KMS-11 (cell line): ENCODE data around the gene SLC12A6.

Experiments
- H2AFZ ChIP-seq: fragments of 200-600 bp; sonication (generic); 2 replicates; pipeline ENCODE4 v1.6.1; 2016; ENCODE audit warnings: antibody characterized with exemption, mixed run types, low read depth
- H3K27ac ChIP-seq: fragments of 200-600 bp; sonication (generic); 2 replicates; pipeline ENCODE4 v1.6.1; 2016; ENCODE audit warnings: mild to moderate bottlenecking, mixed run types
- H3K27me3 ChIP-seq: fragments of 200-600 bp; sonication (generic); 2 replicates; pipeline ENCODE4 v1.6.1; 2017; ENCODE audit warnings: mild to moderate bottlenecking, low read depth, mixed run types, moderate library complexity; ENCODE audit not compliant: insufficient read depth
- H3K36me3 ChIP-seq: fragments of 200-600 bp; sonication (generic); 2 replicates; pipeline ENCODE4 v1.6.1; 2017; ENCODE audit warnings: mild to moderate bottlenecking, mixed run types; ENCODE audit not compliant: insufficient read depth
- H3K4me1 ChIP-seq: fragments of 200-600 bp; sonication (generic); 2 replicates; pipeline ENCODE4 v1.6.1; 2016; ENCODE audit warnings: mild to moderate bottlenecking, low read depth, mixed run types; ENCODE audit not compliant: poor library complexity, severe bottlenecking
- H3K4me2 ChIP-seq: fragments of 200-600 bp; sonication (generic); 2 replicates; pipeline ENCODE4 v1.7.0; 2016; ENCODE audit warnings: mild to moderate bottlenecking, mixed run types
- H3K4me3 ChIP-seq: fragments of 200-600 bp; sonication (generic); IDR thresholded peaks from 2 replicates; pipeline ENCODE4 v1.6.1; 2017; ENCODE audit warnings: low read depth, low read length, mixed read lengths; ENCODE audit not compliant: insufficient read depth
- H3K79me2 ChIP-seq: fragments of 200-600 bp; sonication (generic); 2 replicates; pipeline ENCODE4 v1.6.1; 2016; ENCODE audit warnings: low read depth, mixed run types; ENCODE audit not compliant: insufficient read depth
- H3K9ac ChIP-seq: fragments of 200-600 bp; sonication (generic); 2 replicates; pipeline ENCODE4 v1.6.1; 2016; ENCODE audit warnings: mild to moderate bottlenecking, mixed run types
- H4K20me1 ChIP-seq: fragments of 200-600 bp; sonication (generic); 2 replicates; pipeline ENCODE4 v1.6.1; 2016; ENCODE audit warnings: mild to moderate bottlenecking, mixed run types; ENCODE audit not compliant: insufficient read depth
- TF ChIP-seq, protein P1 (sequence below): fragments of 200-600 bp; sonication (generic); conservative IDR thresholded peaks from 2 replicates; pipeline ENCODE4 v1.6.1; 2017; ENCODE audit warnings: low read depth, mild to moderate bottlenecking, antibody characterized with exemption, low read length, moderate library complexity, mixed read lengths

SLC12A6 gene

GRCh38 chr15:34374816-34375215 lies 37.2 kb upstream of the SLC12A6 start:
- H4K20me1 ChIP-seq, result no peaks in the 10 kb centered on the region
- TF ChIP-seq, protein P1, sequence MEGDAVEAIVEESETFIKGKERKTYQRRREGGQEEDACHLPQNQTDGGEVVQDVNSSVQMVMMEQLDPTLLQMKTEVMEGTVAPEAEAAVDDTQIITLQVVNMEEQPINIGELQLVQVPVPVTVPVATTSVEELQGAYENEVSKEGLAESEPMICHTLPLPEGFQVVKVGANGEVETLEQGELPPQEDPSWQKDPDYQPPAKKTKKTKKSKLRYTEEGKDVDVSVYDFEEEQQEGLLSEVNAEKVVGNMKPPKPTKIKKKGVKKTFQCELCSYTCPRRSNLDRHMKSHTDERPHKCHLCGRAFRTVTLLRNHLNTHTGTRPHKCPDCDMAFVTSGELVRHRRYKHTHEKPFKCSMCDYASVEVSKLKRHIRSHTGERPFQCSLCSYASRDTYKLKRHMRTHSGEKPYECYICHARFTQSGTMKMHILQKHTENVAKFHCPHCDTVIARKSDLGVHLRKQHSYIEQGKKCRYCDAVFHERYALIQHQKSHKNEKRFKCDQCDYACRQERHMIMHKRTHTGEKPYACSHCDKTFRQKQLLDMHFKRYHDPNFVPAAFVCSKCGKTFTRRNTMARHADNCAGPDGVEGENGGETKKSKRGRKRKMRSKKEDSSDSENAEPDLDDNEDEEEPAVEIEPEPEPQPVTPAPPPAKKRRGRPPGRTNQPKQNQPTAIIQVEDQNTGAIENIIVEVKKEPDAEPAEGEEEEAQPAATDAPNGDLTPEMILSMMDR, result no peak
- H3K36me3 ChIP-seq, result no peaks in the 10 kb centered on the region
- H2AFZ ChIP-seq, result no peak overlapping the region
- H3K9ac ChIP-seq, result no peak overlapping the region
- H3K79me2 ChIP-seq, result no peaks in the 10 kb centered on the region
- H3K4me3 ChIP-seq, result no peak overlapping the region
- no peaks in the 10 kb centered on the region for H3K4me1 ChIP-seq
- no peaks in the 10 kb centered on the region for H3K27me3 ChIP-seq
- H3K4me2 ChIP-seq, result no peak overlapping the region
- no peak overlapping the region for H3K27ac ChIP-seq

GRCh38 chr15:34373951-34374350 lies 36.4 kb upstream of the SLC12A6 start:
- Histone ChIP-seq H3K4me1 (no peaks in the 10 kb centered on the region), H3K9ac (no peak overlapping the region), H3K27ac (no peak overlapping the region), H3K4me3 (no peak overlapping the region), H3K36me3 (no peaks in the 10 kb centered on the region), H3K79me2 (no peaks in the 10 kb centered on the region), H4K20me1 (no peaks in the 10 kb centered on the region), H3K4me2 (no peak overlapping the region), H2AFZ (no peak overlapping the region), H3K27me3 (no peaks in the 10 kb centered on the region)
- TF ChIP-seq, protein P1, result no peak

- H3K4me3 ChIP-seq, result no peak overlapping the region
- no peak overlapping the region for H3K27ac ChIP-seq
- H3K27me3 ChIP-seq, result no peaks in the 10 kb centered on the region
- no peak overlapping the region for H3K4me2 ChIP-seq
- H3K36me3 ChIP-seq, result no peaks in the 10 kb centered on the region
- no peak overlapping the region for H3K9ac ChIP-seq
- H4K20me1 ChIP-seq, result no peaks in the 10 kb centered on the region
- peaks cover 6% of the 10 kb centered on the region; the same call in 1 of the 2 replicates for H3K79me2 ChIP-seq
- H3K4me1 ChIP-seq, result peaks cover under 1% of the 10 kb centered on the region
- no peak overlapping the region for H2AFZ ChIP-seq
- TF ChIP-seq, protein P1, result no peak
Observed at GRCh38 chr15:34370643-34371042, 33.1 kb upstream of the SLC12A6 start.

- H3K27ac ChIP-seq, result no peak overlapping the region
- no peak overlapping the region for H3K4me2 ChIP-seq
- H3K79me2 ChIP-seq, result peaks cover 11% of the 10 kb centered on the region; the same call in 1 of the 2 replicates
- H3K4me3 ChIP-seq, result no peak overlapping the region
- H4K20me1 ChIP-seq, result no peaks in the 10 kb centered on the region
- H3K36me3 ChIP-seq, result no peaks in the 10 kb centered on the region
- H3K27me3 ChIP-seq, result no peaks in the 10 kb centered on the region
- H2AFZ ChIP-seq, result no peak overlapping the region
- peaks cover 6% of the 10 kb centered on the region for H3K4me1 ChIP-seq
- TF ChIP-seq, protein P1, result no peak
- no peak overlapping the region for H3K9ac ChIP-seq
Observed at GRCh38 chr15:34370129-34370528, 32.5 kb upstream of the SLC12A6 start.
